Esophagus squamous epithelium (tissue), 4 donors: ENCODE data around the gene GNG13.

Experiments
- POLR2A ChIP-seq, 4 donors: fragments of 450-650 bp; IDR thresholded peaks; one replicate each; pipeline ENCODE4 v1.6.1; 2017; ENCODE audit warnings: antibody characterized with exemption in 4 of 4, mild to moderate bottlenecking in 4 of 4, moderate library complexity in 3 of 4
- TF ChIP-seq, protein P1 (sequence below), 6 experiments: fragments of 450-650 bp in 4 of 6; fragments of 200-600 bp in 2 of 6; sonication (generic) in 2 of 6; IDR thresholded peaks; one replicate each; pipeline ENCODE4 v1.5.1; 2016 to 2019; ENCODE audit warnings: antibody characterized with exemption in 6 of 6, mild to moderate bottlenecking in 4 of 6, moderate library complexity in 4 of 6

DNA sequence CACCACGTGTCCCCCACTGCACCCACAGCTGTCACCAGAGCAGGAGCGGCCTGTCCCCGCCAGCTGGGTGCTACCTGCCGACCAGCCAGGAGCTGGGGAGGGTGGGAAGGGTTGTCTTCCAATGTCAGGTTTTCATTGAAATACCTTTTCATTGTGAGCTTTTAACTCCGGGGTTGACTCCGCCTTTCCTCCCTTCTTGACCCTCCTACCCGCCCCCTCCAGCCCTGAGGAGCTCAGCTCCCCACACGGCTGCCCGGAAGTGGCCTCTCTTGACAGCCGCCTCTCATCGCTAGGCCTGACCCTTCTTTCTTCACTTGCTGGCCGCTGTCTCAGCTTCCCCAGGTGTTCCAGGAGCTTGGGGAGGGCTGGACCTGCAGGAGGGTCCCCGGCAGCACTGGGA, 21.2 kb upstream of the GNG13 start:
- no peak for TF ChIP-seq POLR2A (IDR thresholded peaks at IDR 0.05)
- TF ChIP-seq, protein P1, sequence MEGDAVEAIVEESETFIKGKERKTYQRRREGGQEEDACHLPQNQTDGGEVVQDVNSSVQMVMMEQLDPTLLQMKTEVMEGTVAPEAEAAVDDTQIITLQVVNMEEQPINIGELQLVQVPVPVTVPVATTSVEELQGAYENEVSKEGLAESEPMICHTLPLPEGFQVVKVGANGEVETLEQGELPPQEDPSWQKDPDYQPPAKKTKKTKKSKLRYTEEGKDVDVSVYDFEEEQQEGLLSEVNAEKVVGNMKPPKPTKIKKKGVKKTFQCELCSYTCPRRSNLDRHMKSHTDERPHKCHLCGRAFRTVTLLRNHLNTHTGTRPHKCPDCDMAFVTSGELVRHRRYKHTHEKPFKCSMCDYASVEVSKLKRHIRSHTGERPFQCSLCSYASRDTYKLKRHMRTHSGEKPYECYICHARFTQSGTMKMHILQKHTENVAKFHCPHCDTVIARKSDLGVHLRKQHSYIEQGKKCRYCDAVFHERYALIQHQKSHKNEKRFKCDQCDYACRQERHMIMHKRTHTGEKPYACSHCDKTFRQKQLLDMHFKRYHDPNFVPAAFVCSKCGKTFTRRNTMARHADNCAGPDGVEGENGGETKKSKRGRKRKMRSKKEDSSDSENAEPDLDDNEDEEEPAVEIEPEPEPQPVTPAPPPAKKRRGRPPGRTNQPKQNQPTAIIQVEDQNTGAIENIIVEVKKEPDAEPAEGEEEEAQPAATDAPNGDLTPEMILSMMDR (IDR thresholded peaks at IDR 0.05): no peak
